Neural cell (in vitro differentiated cells): ENCODE data around the gene NRP2. TPM values are rescaled to one million over a fixed set of nuclear protein-coding genes. Genes with fewer than 3 reads are reported as not detected.

Experiments used
- H2AFZ ChIP-seq: fragments of 200-600, 300-800 bp; sonication (generic), shearing (Covaris generic); 2 replicates; pipeline ENCODE4 v1.6.0; 2014; ENCODE audit warnings: low read depth, mild to moderate bottlenecking, antibody characterized with exemption, low read length, moderate library complexity
- H3F3A ChIP-seq: fragments of 200-600 bp; shearing (Covaris generic); 2 replicates; pipeline ENCODE4 v1.6.1; 2016; ENCODE audit warnings: mild to moderate bottlenecking, moderate library complexity, mixed read lengths, antibody characterized with exemption, low read length; ENCODE audit not compliant: insufficient read depth, poor library complexity, severe bottlenecking
- H3K27ac ChIP-seq: fragments of 200-600, 300-800 bp; sonication (generic), shearing (Covaris generic); 2 replicates; pipeline ENCODE4 v1.5.1; 2014; ENCODE audit warnings: mild to moderate bottlenecking, low read length, moderate library complexity
- H3K27me3 ChIP-seq: fragments of 300-800, 200-600 bp; sonication (generic), shearing (Covaris generic); 2 replicates; pipeline ENCODE4 v1.6.0; 2014; ENCODE audit warnings: mild to moderate bottlenecking, low read depth, low read length, moderate library complexity; ENCODE audit not compliant: insufficient read depth
- H3K36me3 ChIP-seq: fragments of 300-800, 200-600 bp; sonication (generic), shearing (Covaris generic); 2 replicates; pipeline ENCODE4 v1.5.1; 2014; ENCODE audit warnings: mild to moderate bottlenecking, antibody characterized with exemption, low read length, moderate library complexity; ENCODE audit not compliant: insufficient read depth
- H3K4me2 ChIP-seq: fragments of 300-800, 200-600 bp; sonication (generic), shearing (Covaris generic); 2 replicates; pipeline ENCODE4 v1.6.0; 2014; ENCODE audit warnings: mild to moderate bottlenecking, low read length
- H3K4me3 ChIP-seq: fragments of 300-800, 200-600 bp; sonication (generic), shearing (Covaris generic); 2 replicates; pipeline ENCODE4 v1.5.1; 2014; ENCODE audit warnings: mild to moderate bottlenecking, low read length, moderate library complexity
- H3K79me2 ChIP-seq: fragments of 200-600 bp; shearing (Covaris generic); replicated peaks from 2 replicates; pipeline ENCODE4 v1.6.0; 2014; ENCODE audit warnings: mild to moderate bottlenecking, low read length, moderate library complexity; ENCODE audit not compliant: insufficient read depth
- H3K9ac ChIP-seq: fragments of 300-800, 200-600 bp; sonication (generic), shearing (Covaris generic); 2 replicates; pipeline ENCODE4 v1.6.1; 2016; ENCODE audit warnings: mild to moderate bottlenecking, low read length, mixed read lengths
- H3K9me2 ChIP-seq: fragments of 200-600 bp; shearing (Covaris generic); 2 replicates; pipeline ENCODE4 v1.6.1; 2016; ENCODE audit warnings: mild to moderate bottlenecking, low read length, mixed read lengths; ENCODE audit not compliant: insufficient read depth
- H3K9me3 ChIP-seq: fragments of 200-600, 300-800 bp; sonication (generic), shearing (Covaris generic); 2 replicates; pipeline ENCODE4 v1.6.1; 2016; ENCODE audit warnings: mild to moderate bottlenecking, mixed run types, low read length, moderate library complexity, mixed read lengths
- H4K20me1 ChIP-seq: fragments of 200-600 bp; shearing (Covaris generic); 2 replicates; pipeline ENCODE4 v1.6.1; 2016; ENCODE audit warnings: mild to moderate bottlenecking, mixed run types; ENCODE audit not compliant: insufficient read depth
- EP300 ChIP-seq: fragments of 450-650 bp; conservative IDR thresholded peaks from 2 replicates; pipeline ENCODE4 v1.6.1; 2014; ENCODE audit warnings: antibody characterized with exemption, mild to moderate bottlenecking, moderate library complexity; ENCODE audit not compliant: poor library complexity, severe bottlenecking
- EZH2 ChIP-seq: fragments of 200-600, 300-800 bp; shearing (Covaris generic), sonication (generic); IDR thresholded peaks from 2 replicates; pipeline ENCODE4 v1.6.1; 2014; ENCODE audit warnings: antibody characterized with exemption, low read length, borderline replicate concordance, mild to moderate bottlenecking; ENCODE audit not compliant: insufficient read depth, poor library complexity, severe bottlenecking
- MXI1 ChIP-seq: fragments of 450-650 bp; conservative IDR thresholded peaks from 2 replicates; pipeline ENCODE4 v1.6.1; 2014; ENCODE audit warnings: antibody characterized with exemption, mild to moderate bottlenecking; ENCODE audit not compliant: poor library complexity, severe bottlenecking
- POLR2AphosphoS5 ChIP-seq: IDR thresholded peaks from 2 replicates; pipeline ENCODE4 v1.6.1; 2012
- RAD21 ChIP-seq: fragments of 450-650 bp; conservative IDR thresholded peaks from 2 replicates; pipeline ENCODE4 v1.6.1; 2014; ENCODE audit warnings: antibody characterized with exemption, mild to moderate bottlenecking, moderate library complexity
- SMC3 ChIP-seq: fragments of 450-650 bp; conservative IDR thresholded peaks from 2 replicates; pipeline ENCODE4 v1.6.1; 2014; ENCODE audit warnings: antibody characterized with exemption, mild to moderate bottlenecking, moderate library complexity; ENCODE audit not compliant: poor library complexity
- TAF1 ChIP-seq: IDR thresholded peaks from 2 replicates; pipeline ENCODE4 v1.6.1; 2012; ENCODE audit warnings: low read depth
- polyA plus RNA-seq: library from polyadenylated mRNA; depleted of rRNA; stranded (reverse); fragments of >200 nt; gene quantifications from 2 replicates; pipeline ENCODE4 v1.2.3, GENCODE V29; 2014
- TF ChIP-seq, protein P1 (sequence below): IDR thresholded peaks from 2 replicates; pipeline ENCODE4 v1.6.1; 2012; ENCODE audit warnings: borderline replicate concordance
- TF ChIP-seq, protein P2 (sequence below): fragments of 450-650 bp; IDR thresholded peaks from 2 replicates; pipeline ENCODE4 v1.5.1; 2014; ENCODE audit warnings: antibody characterized with exemption, mild to moderate bottlenecking, moderate library complexity; ENCODE audit not compliant: poor library complexity, severe bottlenecking

Gene NRP2
- polyA plus RNA-seq, 1 donor from 2014 or later = 30.2 TPM

DNA sequence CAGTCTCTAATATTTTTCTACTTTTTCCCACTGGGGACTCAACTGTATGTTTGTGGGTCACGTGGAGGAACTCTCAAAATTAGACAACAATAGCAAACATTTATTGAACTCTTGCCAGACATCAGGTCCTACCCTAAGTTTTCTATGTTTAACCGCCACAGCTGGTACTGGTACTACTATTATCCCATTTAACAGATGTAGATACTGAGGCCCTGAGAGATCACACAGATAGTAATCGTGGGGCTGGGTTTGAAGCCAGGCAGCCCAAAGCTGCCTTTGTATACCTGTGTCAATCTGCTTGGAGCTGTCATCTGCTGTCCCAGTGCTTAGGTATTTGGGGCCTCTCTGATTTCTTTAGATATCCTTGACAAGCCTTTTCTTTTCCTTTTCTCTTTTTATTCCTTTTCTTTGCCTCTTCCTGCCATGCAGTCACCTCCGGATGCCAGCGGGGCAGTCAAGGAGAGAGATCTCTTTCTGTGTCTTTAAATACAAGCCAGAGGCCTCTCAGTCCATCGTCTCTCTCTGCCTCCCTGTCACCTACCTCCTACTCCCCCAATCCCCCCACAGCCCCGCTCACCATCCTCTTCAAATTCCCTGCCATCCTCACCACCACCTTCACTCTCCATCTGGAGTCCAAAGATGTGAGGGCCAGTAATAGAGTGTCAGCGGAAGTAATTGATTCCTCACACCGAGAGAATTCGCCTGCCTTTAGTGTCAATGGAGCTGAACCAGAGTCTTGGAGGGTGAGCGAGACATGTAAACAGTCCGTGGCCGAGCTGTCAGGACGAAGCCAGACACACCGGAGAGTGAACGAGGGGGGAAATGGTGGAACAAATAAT, 23.4 kb downstream of the NRP2 start:
- Histone ChIP-seq H3K4me2 (no peak overlapping the region), H3K79me2 (no peaks in the 10 kb centered on the region), H3K27ac (no peak overlapping the region), H3F3A (no peaks in the 10 kb centered on the region), H4K20me1 (no peaks in the 10 kb centered on the region), H3K9ac (no peak overlapping the region), H3K9me2 (no peaks in the 10 kb centered on the region), H2AFZ (no peak overlapping the region), H3K9me3 (no peaks in the 10 kb centered on the region), H3K36me3 (no peaks in the 10 kb centered on the region), H3K4me3 (no peak overlapping the region), H3K27me3 (no peaks in the 10 kb centered on the region)
- no peak for TF ChIP-seq MXI1
- TF ChIP-seq RAD21 = no peak
- no peak for TF ChIP-seq EZH2
- TF ChIP-seq POLR2AphosphoS5 = no peak

DNA sequence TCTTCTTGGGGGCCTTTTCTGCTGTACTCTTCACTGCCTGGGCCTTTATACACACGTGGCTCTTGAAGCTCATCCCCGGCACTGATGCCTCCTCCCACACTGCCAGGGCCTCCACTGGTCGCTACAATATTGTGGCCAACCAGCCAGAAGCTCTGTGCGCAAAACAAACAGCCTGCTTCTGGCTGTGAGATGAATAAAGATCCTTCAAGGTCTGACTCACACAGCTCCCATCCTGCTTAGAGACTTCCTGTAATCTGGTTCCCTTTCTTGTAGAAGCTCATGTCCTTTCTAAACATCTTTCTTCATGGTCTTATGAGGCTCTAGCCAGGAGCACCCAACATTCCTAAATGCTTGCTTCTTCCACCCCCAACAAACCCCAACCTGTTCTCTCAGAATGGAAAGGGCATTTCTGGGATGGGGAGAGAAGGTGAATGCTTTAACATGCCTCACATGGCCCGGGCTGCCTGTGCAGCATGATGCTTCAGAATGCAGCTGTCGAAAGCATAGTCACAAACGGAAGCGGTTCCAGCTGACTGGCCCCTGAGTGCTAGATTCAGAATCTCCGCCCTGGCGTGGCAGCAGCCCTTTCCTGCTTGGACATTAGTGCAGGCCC, 24.6 kb downstream of the NRP2 start:
- no peaks in the 10 kb centered on the region for H3F3A ChIP-seq
- TF ChIP-seq, protein P1, sequence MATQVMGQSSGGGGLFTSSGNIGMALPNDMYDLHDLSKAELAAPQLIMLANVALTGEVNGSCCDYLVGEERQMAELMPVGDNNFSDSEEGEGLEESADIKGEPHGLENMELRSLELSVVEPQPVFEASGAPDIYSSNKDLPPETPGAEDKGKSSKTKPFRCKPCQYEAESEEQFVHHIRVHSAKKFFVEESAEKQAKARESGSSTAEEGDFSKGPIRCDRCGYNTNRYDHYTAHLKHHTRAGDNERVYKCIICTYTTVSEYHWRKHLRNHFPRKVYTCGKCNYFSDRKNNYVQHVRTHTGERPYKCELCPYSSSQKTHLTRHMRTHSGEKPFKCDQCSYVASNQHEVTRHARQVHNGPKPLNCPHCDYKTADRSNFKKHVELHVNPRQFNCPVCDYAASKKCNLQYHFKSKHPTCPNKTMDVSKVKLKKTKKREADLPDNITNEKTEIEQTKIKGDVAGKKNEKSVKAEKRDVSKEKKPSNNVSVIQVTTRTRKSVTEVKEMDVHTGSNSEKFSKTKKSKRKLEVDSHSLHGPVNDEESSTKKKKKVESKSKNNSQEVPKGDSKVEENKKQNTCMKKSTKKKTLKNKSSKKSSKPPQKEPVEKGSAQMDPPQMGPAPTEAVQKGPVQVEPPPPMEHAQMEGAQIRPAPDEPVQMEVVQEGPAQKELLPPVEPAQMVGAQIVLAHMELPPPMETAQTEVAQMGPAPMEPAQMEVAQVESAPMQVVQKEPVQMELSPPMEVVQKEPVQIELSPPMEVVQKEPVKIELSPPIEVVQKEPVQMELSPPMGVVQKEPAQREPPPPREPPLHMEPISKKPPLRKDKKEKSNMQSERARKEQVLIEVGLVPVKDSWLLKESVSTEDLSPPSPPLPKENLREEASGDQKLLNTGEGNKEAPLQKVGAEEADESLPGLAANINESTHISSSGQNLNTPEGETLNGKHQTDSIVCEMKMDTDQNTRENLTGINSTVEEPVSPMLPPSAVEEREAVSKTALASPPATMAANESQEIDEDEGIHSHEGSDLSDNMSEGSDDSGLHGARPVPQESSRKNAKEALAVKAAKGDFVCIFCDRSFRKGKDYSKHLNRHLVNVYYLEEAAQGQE = no peak
- TF ChIP-seq EZH2 (no peak), SMC3 (no peak), EP300 (no peak), RAD21 (no peak), POLR2AphosphoS5 (no peak), TAF1 (no peak), MXI1 (no peak)
- TF ChIP-seq, protein P2, sequence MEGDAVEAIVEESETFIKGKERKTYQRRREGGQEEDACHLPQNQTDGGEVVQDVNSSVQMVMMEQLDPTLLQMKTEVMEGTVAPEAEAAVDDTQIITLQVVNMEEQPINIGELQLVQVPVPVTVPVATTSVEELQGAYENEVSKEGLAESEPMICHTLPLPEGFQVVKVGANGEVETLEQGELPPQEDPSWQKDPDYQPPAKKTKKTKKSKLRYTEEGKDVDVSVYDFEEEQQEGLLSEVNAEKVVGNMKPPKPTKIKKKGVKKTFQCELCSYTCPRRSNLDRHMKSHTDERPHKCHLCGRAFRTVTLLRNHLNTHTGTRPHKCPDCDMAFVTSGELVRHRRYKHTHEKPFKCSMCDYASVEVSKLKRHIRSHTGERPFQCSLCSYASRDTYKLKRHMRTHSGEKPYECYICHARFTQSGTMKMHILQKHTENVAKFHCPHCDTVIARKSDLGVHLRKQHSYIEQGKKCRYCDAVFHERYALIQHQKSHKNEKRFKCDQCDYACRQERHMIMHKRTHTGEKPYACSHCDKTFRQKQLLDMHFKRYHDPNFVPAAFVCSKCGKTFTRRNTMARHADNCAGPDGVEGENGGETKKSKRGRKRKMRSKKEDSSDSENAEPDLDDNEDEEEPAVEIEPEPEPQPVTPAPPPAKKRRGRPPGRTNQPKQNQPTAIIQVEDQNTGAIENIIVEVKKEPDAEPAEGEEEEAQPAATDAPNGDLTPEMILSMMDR = no peak
- H3K9me3 ChIP-seq = no peaks in the 10 kb centered on the region
- H3K4me2 ChIP-seq = no peak overlapping the region
- no peak overlapping the region for H3K27ac ChIP-seq
- H3K36me3 ChIP-seq = no peaks in the 10 kb centered on the region
- no peak overlapping the region for H3K4me3 ChIP-seq
- H3K9me2 ChIP-seq = no peaks in the 10 kb centered on the region
- H3K9ac ChIP-seq = no peak overlapping the region
- no peaks in the 10 kb centered on the region for H3K79me2 ChIP-seq
- no peaks in the 10 kb centered on the region for H3K27me3 ChIP-seq
- no peaks in the 10 kb centered on the region for H4K20me1 ChIP-seq
- no peak overlapping the region for H2AFZ ChIP-seq
